IPS DF 19.7 (cell line): ENCODE data around the gene WLS.

Experiments used
- DNase-seq: peaks from one replicate; pipeline ENCODE4 v3.0.0-alpha.2; 2013; ENCODE audit warnings: low read depth, low spot score

WLS gene

DNA sequence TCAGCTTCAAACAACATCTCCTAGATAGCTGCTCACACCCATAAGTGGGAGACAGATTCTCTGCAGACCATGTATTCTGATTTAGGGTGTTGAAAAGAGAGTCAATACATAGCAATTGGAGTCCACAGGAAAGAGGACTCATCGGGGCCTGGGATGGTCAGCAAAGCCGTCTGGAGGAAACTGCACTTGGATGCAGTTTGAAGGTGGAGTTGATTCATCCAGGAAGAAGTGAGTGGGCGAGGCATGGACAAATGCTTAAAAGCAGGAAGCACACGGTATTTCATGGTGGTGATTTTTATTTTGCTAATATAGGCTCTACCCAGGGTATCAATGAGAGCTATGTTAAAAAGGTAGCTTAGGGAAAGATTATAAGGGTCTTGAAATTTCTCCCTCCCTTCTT, 145.1 kb downstream of the WLS start:
- DNase-seq: no peak

DNA sequence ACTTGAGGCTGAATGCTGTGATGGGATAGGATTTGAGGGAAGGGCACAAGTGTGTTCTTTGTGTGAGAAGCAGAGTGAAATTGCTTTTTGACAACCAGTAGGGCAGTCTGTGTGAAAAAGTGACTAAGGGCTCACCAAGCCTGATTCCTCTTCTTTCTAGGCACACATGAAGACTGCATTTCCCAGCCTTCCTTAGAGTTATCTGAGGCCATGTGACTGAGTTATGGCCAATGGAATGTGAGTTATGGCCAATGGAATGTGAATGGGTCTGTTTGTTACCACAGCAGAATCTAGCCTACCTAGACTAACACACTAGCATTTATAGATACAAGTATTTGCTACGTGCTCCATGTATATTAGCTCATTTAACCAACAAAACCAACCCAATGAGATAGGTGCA, 146.6 kb downstream of the WLS start:
- DNase-seq: no peak

GRCh38 chr1:68083686-68084085, 148.6 kb downstream of the WLS start:
- no peak for DNase-seq

DNA sequence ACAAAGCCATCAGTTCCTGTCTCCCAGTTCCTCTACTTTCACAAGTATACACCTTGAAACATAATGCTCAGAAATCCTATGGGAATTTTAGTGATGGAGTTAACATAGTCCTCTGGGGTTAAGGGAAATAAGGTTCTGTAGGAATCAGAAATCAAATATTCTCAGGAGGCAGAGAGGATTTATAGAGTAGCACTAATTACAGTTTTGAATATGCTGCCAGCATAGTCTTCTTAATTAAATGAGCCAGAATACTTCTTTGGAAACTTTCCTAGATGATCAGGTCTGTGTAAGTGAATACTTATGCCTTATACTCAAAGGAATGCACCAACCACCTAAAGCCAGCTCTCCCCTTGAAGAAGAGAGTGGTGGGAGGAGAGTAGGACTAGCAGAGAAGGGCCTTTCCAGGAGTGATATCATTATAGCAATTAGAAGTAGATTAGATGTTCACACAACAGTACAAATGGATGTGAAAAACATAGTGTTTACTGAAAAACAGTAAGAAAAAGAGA, 150.5 kb downstream of the WLS start:
- no peak for DNase-seq

DNA sequence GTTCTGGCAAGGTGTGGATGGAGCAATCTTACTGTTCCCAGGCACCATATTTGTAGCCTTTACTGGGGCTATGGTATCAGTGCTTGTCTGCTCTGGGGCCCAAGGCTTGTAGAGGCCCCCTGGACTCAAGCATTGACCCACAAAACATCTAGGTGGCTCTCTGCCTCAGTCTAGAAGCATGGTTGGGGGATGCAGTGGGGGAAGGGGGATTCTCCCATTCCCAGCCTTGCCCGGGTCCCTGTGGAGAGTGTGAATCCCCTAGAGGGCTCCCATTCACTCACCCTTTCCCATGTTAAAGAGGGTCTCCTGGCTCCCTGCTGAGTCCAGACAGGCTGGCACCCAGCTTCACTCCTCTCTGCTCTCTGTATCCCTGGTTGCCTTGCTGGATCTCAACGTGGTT, 153.7 kb downstream of the WLS start:
- DNase-seq: no peak
